Effector memory CD4-positive, alpha-beta T cell (primary cell): ENCODE results near the gene GJC2.

Source experiments
- DNase-seq, 3 donors: peaks; one replicate each; pipeline ENCODE4 v3.0.0-alpha.2; 2020
- H3K27ac ChIP-seq: 2 replicates; pipeline ENCODE4 v1.7.0; 2013; ENCODE audit warnings: mild to moderate bottlenecking, low read length, moderate library complexity; ENCODE audit not compliant: insufficient read depth, poor library complexity, severe bottlenecking
- H3K27me3 ChIP-seq: replicated peaks from 2 replicates; pipeline ENCODE4 v1.7.0; 2013; ENCODE audit warnings: mild to moderate bottlenecking, low read length; ENCODE audit not compliant: insufficient read depth, control insufficient read depth, poor library complexity, severe bottlenecking
- H3K36me3 ChIP-seq: 2 replicates; pipeline ENCODE4 v1.7.0; 2013; ENCODE audit warnings: mild to moderate bottlenecking, low read length, moderate library complexity; ENCODE audit not compliant: control insufficient read depth, insufficient read depth
- H3K4me1 ChIP-seq: 2 replicates; pipeline ENCODE4 v1.7.0; 2013; ENCODE audit warnings: low read length, mild to moderate bottlenecking; ENCODE audit not compliant: control insufficient read depth, insufficient read depth, poor library complexity, severe bottlenecking
- H3K4me3 ChIP-seq: 2 replicates; pipeline ENCODE4 v1.7.0; 2013; ENCODE audit warnings: low read length, low read depth, mild to moderate bottlenecking; ENCODE audit not compliant: insufficient read depth, poor library complexity, severe bottlenecking
- H3K9me3 ChIP-seq: 2 replicates; pipeline ENCODE4 v1.7.0; 2013; ENCODE audit warnings: mild to moderate bottlenecking, low read length, moderate library complexity; ENCODE audit not compliant: control insufficient read depth
- total RNA-seq, 3 donors: gene quantifications; one replicate each; lab custom pipeline; 2026; lab: John Stamatoyannopoulos, UW

GJC2 gene
- 3.6 to 4.5 (median 3.8) reads per million in 3 donors for total RNA-seq

DNA sequence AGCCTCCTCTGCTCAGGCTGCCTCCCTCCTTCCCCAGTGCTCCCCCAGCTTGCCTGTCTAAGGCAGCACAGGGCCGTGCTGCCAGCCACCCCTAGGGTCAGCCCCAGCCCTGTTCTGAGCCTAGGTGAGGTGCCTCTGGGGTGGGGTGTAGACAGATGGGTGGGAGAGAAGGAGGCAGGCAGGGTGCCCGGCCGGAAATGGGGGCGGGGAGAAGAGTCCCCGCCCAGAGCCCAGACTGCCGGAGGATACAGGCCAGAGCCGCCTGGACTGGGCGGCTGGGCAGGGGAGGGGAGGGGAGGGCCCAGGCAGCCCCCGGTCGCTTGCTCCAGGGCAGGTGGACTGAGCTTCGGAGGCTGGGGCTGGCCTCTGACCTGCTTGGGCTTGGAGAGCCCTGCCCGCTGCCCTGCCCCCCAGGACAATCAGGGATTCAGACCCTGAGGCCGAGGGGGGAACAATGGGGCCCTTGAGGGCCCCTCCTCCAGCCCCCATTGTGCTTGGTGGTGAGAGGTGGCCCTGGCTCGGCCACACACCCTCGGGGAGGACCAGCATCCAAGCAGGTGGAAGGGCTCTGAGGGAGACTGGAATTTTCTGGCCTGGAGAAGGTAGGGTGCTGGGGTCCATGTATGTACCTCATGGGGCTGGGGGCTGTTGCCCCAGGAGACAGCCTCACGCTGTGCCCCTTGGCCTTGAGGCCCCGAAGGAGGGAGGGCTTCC lies at the start of gene GJC2:
TSS of gene GJC2 (plus strand) at position 525 of the 714 bp plus-strand sequence. CDS start 7,829 bp downstream, outside the sequence.
- Histone ChIP-seq H3K4me1 (no peaks in the 10 kb centered on the region), H3K27ac (no peak within 1 kb of the TSS), H3K36me3 (peaks cover 45% of the 10 kb centered on the region), H3K27me3 (no peaks in the 10 kb centered on the region), H3K9me3 (no peaks in the 10 kb centered on the region), H3K4me3 (no peak within 1 kb of the TSS)
- DNase-seq = no peak

DNA sequence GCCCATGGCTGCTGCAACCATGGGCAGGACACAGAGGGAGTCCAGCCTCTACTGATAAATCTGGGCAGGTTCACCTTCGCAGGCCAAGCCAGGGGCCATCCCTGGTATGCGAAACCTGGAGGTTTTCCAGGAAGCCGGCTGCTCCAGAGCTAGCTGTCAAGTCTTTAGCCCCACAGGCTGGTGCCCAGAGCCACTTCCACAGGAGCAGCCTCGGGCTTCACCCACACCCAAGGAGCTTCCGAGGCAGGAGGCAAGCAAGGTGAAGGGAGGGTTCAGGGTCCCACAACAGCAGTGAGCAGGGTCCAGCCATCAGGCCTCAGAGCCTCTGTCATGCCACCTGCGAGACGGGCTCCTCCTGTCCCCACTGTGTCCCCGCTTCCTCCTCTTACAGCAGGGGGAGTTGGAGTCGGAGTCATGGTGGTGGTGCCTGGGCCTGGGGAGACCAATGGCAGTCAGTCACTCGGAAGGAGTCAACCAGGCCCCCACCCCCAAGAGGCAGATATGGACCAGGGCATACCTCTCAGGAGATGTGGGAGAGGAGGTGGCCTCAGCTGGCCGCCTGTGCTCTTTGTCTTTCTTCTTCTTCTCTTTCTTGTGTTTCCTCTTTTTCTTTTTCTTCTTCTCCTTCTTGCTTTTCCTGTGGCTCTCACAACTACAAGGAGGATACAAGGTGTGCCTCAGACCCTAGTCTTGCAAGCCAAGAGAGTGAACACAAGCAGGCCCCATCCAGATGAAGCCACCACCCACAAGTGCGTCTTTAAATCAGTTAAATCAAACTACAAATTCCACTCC lies 48.7 kb upstream of the GJC2 start:
- Histone ChIP-seq H3K27ac (peak overlapping the region; percentile 91), H3K4me3 (peak overlapping the region; percentile 95), H3K36me3 (peaks cover 48% of the 10 kb centered on the region), H3K4me1 (peaks cover 9% of the 10 kb centered on the region), H3K9me3 (no peaks in the 10 kb centered on the region), H3K27me3 (no peaks in the 10 kb centered on the region)
- no peak for DNase-seq

DNA sequence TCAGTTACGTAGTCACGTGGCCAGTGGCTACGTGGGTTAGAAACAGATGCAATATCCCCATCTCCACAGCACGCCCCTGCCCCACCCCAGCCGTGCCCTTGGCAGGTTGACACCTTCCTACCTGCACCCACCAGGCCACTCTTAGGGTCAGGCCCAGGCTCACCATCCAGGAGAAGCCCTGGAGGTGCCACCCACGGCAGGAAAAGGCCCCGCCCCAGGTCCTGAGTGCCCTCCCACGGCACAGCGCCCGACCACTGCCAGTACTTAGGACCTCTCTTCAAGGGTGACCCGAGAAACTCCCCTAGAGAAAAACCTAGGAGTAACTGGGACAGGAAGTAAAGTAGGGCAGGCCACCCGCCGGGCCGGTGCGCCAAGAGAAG lies 48.1 kb upstream of the GJC2 start:
- H3K4me1 ChIP-seq = peaks cover 9% of the 10 kb centered on the region
- no peaks in the 10 kb centered on the region for H3K27me3 ChIP-seq
- peaks cover 51% of the 10 kb centered on the region for H3K36me3 ChIP-seq
- peak overlapping the region; percentile 91 for H3K27ac ChIP-seq
- H3K9me3 ChIP-seq = no peaks in the 10 kb centered on the region
- peak overlapping the region; percentile 95 for H3K4me3 ChIP-seq
- peak in 2 of 3 donors; percentile 27 to 34 for DNase-seq

DNA sequence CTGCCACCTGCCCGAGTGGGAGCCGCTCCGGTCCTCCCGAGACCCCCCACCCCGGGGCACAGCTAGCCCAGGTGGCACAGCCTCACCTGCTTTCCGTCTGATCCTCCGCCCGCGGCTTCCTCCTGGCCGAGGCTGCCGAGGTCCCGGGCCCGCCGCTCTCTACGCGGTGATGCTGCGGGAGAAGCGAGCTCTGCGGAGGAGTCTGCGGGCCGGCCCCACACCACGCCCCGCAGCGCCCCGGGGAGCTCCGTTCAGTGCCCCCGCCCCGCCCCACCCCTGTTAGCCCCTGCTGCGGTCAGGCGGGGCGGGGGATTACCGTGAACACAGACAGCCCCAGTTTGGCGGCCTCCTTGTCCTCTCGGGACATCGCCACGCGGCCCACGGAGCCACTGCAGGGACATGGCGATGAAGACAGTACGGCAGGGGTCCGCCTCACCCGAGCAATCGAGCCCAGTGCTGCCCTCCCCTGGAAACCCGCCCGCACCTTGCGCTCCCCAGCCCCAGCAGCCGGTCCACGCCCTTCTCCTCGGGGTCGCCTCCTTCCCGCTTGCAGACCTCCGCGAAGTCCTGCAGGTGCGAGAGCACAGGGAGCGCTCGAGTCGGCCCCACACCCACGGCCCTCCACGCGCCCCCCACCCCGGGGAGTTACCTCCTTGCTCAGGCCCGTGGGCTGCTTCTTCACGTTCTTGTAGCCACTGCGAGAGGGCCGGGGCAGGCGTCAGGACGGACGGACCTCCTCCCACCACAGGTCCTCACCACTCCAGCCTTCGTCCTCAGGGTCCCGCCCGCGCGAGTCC lies 47.5 kb upstream of the GJC2 start:
- peak overlapping the region; percentile 91 for H3K27ac ChIP-seq
- DNase-seq = peak; percentile 53 to 60 (median 59)
- H3K27me3 ChIP-seq = no peaks in the 10 kb centered on the region
- H3K9me3 ChIP-seq = no peaks in the 10 kb centered on the region
- peaks cover 50% of the 10 kb centered on the region for H3K36me3 ChIP-seq
- peaks cover 9% of the 10 kb centered on the region for H3K4me1 ChIP-seq
- peak overlapping the region; percentile 95 for H3K4me3 ChIP-seq

DNA sequence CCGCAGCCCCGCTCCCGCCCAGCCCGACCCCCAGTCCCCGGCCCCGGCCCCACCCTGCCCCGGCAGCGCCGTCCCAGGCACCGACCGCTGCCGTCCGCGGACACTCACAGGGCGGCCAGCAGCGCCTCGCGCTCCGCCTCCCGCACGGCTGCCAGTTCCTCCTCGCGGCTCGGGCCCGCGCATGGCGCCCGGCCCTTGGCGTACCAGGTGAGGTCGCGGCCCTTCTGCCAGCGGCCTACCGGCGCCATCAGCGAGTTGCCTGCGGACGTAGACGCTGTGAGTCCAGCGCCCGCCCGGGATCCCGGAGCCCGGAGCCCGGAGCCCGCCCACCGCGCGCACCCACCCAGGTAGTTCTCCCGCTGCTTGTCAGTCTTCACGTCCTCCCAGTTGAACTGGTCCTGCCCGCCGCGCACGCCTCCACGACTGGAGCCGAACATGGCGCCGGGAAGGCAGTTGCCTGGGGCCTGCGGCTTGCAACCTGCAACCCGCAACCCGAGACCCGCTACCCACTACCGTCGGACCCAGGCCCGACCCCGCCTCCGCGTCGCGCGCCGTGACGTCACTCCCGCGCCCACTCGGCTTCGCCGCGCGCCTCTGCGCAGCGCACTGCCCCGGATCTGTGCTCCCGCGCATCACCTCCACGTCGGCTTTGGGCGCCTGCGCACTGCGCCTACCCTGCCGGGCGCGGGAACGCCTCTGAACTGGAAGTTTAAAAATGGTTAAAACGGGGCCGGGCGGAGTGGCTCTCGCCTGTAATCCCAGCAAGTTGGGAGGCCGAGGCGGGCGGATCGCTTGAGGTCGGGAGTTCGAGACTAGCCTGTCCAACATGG lies 46.7 kb upstream of the GJC2 start, which contains the start of gene C1orf35:
TSS of gene C1orf35 (minus strand) at position 535 of the 830 bp plus-strand sequence. CDS start at position 437, 98 bp downstream.
- Histone ChIP-seq H3K4me1 (peaks cover 9% of the 10 kb centered on the region), H3K4me3 (peak within 1 kb of the TSS; percentile 95), H3K27me3 (no peaks in the 10 kb centered on the region), H3K36me3 (peaks cover 46% of the 10 kb centered on the region), H3K9me3 (no peaks in the 10 kb centered on the region), H3K27ac (peak within 1 kb of the TSS; percentile 91)
- peak; percentile 88 to 92 (median 88) for DNase-seq

DNA sequence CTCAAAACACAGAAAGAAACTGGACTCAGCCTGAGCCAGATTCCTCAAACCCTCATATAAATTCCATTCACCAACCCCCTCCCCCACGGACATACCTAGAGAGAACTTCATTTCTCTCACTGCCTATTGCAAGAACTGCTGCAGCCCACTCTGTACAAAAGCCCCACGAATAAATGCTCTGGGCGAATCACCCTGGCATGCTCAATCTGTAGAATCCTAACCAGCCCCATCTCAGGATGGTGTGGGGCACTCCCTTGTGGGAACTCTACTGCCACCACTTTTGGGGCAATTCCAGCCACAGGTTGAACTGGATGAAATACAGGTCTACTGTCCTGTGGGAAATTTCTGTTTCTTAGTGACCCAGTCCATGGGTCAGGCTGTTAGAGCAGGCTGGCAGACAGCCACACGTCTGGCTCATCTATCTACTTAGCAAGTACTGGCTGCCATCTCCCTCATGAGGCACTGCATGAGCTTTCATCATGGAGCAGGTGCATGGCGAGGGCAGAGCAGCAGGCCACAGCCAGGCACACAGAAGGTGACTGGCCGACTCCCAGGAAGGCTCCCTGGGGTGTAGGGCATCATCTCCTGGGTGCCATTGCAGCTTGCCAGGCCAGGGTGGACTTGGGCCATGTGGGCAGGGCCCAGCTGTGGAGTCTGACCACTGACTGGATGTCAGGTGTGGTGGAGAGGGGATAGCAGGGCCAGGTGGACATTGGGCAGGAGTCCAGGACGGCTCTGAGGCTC lies 45.0 kb upstream of the GJC2 start:
- Histone ChIP-seq H3K9me3 (no peaks in the 10 kb centered on the region), H3K36me3 (peaks cover 29% of the 10 kb centered on the region), H3K4me1 (peaks cover 22% of the 10 kb centered on the region), H3K27ac (no peak overlapping the region), H3K27me3 (no peaks in the 10 kb centered on the region), H3K4me3 (no peak overlapping the region)
- DNase-seq = no peak

DNA sequence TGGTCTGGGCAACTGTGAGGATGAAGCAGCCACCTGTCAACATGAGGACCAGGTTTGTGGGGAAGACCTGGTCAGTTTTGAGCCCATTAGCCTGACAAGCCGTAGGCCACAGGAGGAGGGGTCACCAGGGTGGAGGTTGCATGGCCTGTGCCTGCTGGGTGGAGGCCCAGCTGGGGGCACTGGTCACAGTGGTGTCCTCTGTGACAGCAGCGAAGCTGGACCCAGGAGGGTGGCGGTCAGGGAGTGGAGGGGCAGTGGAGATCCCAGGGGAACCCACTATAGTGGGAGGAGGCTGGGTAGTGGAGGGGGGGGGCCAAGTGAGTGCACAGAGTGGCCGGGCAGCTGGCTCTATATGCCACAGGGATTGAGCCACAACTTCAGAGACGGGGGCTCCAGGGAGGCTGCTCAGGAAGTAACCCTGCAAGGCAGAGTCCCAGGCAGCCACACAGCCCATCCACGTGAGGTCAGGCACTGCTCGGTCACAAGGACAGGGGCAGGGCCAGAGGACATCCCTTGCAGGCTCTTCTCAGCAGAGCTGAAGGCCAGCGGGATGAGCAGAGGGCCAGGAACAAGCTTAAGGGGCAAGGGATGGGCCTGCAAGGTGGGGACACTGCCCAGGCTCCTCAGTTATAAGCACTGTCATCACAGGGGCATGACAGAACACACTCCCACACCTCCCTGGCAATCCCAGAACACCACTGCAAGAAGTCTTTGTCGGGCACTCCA lies 44.3 kb upstream of the GJC2 start:
- peaks cover 27% of the 10 kb centered on the region for H3K4me1 ChIP-seq

DNA sequence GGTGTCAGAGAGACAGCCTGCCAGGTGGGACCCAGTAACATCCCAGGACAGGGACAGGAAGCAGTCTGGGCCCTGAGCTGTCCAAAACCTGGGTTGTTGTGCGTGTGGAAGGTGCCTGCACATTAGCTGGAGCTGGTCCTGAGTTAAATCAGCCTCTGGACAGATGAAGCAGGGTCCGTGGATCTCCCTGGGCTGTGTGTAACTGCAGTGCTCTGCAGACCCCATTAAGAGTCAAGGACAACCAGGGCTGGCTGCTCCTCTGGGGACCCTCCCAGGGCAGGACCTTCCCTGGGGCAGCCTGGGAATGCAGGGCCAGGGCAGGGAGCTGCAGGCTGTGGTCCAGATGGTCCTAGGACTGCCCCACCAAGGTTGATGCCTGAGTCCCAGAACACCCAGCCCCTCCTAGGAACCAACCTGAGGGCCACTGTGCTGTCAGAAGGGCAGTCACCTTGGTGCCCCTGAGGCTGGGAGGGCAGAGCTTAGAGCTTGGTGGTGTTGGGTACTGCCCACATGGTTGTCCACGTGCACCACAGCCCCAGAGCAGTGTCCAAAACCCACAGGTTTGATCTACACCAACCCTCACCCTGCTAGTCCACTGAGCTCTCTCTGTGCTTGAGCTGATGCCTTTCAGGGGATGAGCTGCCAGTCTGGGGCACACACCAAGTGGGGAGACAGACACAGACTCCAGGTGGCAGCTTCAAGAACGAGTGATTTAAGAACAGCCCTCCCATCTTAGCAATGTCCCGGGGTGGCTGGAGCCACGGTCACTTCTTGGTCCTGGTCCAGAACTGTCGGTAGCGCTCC lies 43.5 kb upstream of the GJC2 start:
- no peaks in the 10 kb centered on the region for H3K9me3 ChIP-seq
- H3K36me3 ChIP-seq = peaks cover 17% of the 10 kb centered on the region
- DNase-seq = no peak
- no peak overlapping the region for H3K4me3 ChIP-seq
- peaks cover 27% of the 10 kb centered on the region for H3K4me1 ChIP-seq
- H3K27ac ChIP-seq = no peak overlapping the region
- no peaks in the 10 kb centered on the region for H3K27me3 ChIP-seq

More for the DNA sequence above, 44.3 kb upstream of the GJC2 start:
- H3K9me3 ChIP-seq = no peaks in the 10 kb centered on the region
- no peak for DNase-seq
- peaks cover 23% of the 10 kb centered on the region for H3K36me3 ChIP-seq
- no peak overlapping the region for H3K4me3 ChIP-seq
- H3K27me3 ChIP-seq = no peaks in the 10 kb centered on the region
- H3K27ac ChIP-seq = no peak overlapping the region
